Measurements from ENCODE around the gene RLBP1. TPM values are rescaled to one million over a fixed set of nuclear protein-coding genes. Genes with fewer than 3 reads are reported as not detected.
A peak's percentile ranks its signal among the peaks of the same experiment; 100 is the strongest.

RLBP1 gene
- total RNA-seq, 1 donor from 2014 or later, result not detected

DNA sequence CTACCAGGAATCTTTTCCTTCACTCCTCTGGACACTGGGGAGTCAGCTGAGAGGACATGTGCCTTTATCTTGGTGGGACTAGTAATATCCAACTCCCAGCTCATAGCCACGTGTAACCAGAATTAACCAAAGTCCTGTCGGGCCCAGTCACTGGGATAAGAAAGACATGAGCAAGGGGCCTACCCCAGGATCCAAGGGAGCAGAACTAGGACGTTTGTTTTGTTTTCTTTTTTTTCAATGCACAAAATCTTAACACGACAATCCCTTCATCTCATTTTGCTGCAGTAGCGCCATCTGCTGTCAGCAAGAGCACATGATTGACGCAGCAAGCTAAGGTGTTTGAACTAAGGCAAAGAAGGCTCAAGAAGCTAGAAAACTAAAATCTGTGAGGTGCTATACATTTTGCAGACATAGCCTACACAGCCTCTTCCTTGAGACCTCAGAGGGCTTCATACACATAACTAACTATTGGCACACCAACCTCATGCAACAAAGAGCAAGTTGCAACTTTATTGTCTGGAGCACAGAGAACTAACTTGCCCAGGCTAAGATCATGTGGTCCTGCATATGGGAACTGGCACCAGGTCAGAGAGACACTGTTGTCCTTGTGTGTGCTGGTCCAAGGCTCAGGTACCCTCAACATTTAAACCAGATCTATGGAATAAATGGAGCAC lies 43.6 kb downstream of the RLBP1 start:
- peak; percentile 46 for ATAC-seq

DNA sequence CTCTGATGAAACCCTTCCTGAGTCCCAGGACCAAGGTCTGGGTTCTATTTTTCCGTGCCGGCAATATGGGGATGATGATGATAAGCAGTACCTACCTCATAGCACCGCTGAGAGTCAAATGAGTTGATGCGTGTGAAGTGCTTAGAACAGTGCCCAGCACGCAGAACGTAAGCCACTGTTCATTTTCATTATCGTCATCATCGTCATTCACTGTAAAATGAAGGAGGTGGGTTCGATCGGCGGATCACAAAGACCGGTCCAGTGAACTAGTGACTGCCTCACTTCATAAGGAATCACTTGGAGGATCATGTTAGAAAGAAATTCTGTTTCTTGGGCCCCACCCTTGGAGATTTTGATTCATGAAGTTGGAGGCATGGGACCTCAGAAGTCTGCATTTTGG lies 44.3 kb downstream of the RLBP1 start:
- ATAC-seq, result no peak

DNA sequence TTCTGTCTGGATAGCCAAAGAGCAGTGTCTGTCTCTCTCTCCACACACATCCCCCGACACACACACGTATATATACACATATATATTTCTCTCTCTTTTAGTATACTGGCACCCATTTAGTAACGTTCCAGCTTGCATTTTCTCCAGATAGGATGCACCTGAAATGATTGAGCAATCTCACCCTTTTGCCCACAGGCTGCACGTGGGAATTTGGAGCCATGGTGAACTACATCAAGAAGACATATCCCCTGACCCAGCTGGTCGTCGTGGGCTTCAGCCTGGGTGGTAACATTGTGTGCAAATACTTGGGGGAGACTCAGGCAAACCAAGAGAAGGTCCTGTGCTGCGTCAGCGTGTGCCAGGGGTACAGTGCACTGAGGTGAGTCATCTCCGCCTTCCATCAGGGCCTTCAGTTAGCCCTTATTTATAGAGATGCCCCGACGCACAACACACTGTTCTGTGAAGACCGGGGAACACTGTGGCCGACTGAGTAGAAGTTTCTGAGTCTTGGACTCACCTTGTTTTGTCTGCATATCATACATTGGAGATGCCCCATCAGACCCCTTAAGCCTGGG lies 45.7 kb downstream of the RLBP1 start:
- ATAC-seq, result no peak

DNA sequence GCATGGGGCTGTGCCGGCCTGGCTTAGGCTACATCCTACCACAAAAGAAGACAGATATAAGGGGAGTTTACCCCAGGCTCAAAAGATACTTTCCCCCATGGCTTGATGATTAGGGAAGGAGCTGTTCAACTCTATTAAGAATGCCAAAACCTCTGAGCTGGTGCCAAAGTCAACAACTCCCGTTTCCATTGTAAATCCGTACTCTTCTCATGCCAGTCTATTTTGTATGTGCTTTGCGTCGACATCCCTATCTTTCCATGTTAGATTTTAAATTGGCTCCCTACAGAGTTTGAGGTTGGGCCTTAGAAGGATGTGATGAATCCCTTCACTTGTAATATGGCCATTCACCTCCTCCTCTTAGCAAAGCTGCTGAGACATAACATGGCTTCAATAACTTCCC lies 46.9 kb downstream of the RLBP1 start:
- no peak for ATAC-seq

DNA sequence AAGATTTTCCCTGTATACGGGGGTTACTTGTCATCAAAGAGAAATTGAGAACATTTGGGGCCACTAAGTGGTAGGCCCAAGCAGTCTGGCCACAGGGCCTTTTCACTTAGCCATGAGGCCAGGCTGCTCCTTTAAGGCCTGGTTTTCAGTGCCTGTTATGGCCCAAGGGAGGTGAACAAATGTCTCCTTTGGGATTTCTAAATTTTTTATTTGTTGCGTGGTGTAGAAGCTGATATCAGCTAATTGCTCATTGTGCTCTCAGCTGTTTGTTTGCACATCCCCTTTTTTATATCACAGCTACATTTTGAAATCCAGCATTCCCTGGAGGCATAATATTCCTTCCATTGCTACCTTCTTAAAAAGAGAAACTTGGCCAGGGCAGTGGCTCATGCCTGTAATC lies 48.5 kb downstream of the RLBP1 start:
- ATAC-seq, result no peak

DNA sequence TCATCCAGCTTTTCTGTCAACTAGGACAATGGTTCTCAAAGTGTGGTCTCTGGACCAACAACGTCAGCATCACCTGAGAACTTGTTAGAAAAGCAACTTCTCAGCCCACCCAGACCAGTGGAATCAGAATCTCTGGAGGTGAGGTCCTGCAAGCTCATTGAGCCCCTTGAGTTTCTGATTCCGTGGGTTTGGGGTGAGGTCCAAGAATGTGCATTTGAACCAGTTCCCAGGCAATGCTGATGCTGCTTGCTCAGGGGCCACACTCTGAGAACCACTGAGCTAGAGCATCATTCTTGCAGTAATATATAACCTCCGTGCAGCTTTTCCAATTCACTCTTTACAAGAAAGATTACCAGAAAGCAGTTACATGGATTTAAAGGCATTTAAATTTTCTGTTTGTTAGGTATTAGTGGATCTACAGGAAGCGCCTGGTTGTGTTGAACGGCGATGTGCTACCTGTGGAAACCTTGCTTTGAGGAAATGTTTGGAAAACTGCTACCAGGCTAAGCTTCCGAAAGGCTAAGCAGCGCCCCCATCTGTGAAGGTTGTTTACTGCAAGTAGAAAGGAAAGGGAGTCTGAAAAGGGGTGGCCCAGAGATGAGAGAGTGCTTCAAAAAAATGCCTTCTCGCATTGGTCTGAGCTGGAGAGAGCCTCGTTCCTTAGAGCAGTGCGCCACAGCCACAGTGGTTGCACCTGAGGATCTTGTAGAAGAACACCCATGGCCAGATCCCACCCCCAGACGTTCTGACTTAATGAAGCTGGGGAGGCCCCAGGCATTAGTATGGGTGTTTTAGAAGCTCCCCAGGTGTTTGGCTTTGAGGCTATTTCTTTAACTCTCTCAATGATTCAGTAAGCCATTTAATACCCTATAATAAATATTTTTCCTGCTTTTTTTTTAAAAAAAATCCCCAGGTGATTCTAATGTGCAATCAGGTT lies 50.0 kb downstream of the RLBP1 start:
- no peak for ATAC-seq

DNA sequence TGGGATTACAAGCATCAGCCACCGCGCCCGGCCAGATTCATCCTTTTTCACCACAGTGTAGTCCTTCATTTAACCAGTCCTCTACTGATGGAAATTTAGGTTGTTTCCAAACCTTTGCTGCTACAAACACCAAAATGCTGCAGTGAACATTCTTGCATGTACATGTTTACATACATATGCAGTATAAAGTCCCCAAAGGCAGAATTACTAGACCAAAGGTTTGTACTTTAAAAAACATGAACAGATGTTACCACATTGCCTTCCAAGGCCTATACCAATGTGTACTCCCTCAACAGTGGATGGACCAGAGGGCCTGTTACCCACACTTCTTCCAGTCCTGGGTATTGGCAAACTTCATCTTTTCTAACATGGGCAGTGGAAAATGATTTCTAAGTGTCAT lies 51.0 kb downstream of the RLBP1 start:
- no peak for ATAC-seq

DNA sequence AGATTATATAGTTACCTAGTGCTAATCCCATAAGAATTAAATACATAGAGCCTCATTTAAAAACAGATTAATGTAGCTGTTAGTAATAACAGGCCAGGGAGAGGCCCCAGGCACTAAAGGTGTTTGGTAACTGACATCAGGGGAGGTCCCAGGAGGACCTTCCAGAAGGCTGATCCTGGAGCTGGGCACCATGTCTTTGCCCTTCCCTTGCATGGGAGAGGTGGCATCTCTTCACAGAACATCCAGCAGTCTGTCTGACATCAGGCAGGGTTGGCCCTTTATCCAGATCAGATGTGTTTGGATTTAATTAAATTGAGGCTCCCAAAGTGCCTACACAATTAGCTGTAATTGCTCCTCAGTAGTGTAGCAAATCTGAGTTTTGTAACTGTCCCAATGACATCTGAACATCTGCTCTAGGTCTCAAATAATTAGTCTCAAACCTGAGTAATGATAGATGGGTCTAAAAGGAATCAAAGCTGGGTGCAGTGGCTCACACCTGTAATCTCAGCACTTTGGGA lies 53.0 kb downstream of the RLBP1 start:
- ATAC-seq, result peak; percentile 49

DNA sequence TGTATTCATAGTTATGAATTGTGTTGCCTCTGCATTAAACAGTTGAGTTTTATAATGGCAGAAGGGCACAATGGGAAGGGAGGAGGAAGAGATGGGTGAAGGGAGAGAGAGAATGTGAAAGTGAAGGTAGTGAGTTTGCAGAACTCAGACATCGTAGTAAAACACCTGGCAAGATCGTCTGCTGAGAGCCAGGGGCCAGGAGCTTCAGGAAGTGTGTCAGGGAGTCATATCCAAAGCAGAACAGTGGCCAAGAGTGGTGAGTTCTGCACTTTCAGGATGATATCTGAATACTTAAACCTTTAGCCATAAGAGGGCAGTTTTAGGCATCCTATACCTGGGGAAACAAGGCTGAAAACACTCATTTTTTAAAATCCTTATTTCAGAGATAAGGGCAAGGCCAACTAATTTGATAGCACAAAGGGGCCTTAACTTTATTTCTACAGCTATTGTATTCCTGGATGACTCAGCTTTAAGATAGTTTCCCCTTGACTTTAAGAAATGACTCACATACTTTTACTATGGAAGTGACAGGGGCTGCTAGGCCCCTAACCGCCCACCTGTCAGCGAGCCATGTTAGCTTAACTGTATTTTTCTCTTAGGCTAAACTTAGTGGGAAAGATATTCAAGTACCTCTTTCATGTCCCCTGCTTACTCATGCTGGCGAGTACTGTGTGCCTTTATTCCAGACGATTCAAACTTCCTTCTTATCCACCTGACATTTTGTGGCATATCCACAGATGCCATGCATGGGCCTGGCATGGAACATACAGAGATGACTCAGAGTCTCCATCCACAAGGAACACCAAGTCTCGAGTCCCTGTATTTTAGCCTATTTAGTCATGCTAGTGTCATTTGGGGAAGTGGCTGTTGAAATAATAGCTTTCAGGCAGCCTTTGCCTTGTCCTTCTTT lies 53.9 kb downstream of the RLBP1 start:
- peak; percentile 78 for ATAC-seq

DNA sequence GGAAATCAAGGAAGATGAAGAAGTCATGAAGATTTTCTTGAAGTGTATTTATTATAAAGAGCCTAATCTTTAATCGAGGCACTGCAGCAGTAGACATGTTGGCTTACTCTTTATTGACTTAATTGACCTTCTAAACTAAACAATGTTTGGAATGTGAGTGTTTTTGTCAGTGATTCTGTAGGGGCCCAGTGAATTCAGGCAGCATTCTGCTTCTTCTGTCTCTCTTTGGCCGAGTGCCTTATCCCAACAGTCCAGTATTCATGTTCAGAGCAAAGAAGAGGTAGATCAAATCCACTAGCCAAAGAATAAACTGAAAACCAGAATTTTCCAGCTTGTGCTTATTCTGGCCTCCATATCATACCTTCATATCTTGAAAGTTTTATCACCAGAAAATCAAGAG lies 55.7 kb downstream of the RLBP1 start:
- ATAC-seq, result no peak

DNA sequence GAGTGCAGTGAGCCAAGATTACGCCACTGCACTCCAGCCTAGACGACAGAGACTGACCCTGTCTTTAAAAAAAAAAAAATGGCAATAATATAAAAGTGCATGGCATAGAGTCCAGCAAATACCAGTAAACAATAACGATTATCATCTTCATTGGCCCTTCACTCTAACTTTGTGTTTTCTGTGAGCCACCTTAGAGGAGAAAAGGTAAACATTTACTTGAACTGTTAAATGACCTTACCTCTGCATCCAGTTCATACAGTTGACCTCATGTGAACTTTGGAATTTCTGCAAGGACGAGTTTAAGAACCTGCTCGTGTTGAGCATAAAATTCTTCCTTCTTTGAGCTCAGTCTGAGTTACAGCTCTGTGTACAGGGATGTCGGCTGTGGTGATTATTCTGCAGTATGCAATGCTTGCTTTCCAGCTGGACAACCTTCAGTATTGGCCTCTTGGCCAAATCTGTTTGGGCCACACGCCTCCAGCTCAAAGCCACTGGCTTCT lies 56.6 kb downstream of the RLBP1 start:
- ATAC-seq, result no peak

DNA sequence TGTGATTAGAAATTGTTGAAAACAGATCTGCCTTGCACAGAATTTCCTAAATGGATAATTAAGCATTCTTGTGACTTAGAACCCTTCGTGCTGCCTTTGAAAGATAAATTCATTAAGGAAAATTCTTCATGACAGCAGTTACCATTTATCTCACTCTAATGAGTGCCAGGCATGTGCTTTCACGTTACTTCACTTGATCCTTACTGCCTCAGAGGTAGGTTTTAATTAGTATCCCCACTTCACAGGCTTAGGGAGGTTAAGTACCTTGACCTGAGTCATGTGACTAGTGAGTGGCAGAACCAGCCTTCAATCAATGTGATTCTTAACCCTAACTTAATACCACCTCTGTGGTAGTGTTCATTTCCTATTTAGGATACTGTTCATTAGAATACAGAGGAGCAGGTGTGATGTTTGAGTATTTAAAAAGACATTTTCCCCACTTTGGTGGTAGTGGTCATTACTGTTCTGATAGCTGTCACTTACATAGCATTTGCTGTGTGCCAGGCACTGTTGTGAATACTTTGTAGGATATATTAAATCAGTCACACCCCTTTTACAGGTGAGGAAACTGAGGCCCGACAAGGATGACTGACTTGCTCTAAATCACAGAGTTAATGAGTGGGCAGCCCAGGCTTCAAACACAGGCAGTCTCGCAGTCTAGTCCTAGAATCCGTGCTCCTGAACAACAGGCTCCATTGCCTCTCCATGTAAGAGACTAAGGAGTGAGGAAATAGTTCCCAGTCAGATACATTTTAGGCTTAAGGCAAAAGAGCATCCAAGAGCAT lies 57.9 kb downstream of the RLBP1 start:
- ATAC-seq, result no peak

DNA sequence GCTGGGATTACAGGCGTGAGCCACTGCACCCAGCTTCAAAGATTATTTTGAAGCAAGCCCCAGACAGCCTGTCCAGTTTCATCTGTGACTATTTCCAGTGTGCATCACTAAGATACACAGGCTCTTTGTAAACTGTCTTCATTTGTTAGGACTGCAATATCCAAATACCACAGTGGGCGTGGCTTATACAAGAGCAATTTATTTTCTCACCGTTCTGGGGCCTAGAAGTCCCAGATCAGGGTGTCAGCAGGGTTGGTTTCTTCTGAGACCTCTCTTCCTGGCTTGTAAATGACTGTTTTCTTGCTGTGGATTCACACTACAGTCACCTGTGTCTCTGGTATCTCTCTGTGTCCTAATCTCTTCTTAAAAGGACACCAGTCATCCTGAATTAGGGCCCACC lies 59.7 kb downstream of the RLBP1 start:
- ATAC-seq, result no peak

Other genes starting within 250 kb of the RLBP1 start
- 49.1 TPM for gene ABHD2, start 133.1 kb downstream of the RLBP1 start, total RNA-seq
- 24.4 TPM for gene FANCI, start 22.4 kb upstream of the RLBP1 start, total RNA-seq
- 34.6 TPM for gene POLG, start 113.2 kb upstream of the RLBP1 start, total RNA-seq

Data from esophagus mucosa (tissue), 1 donor.